ENCODE data around the gene CCNT1.

DNA sequence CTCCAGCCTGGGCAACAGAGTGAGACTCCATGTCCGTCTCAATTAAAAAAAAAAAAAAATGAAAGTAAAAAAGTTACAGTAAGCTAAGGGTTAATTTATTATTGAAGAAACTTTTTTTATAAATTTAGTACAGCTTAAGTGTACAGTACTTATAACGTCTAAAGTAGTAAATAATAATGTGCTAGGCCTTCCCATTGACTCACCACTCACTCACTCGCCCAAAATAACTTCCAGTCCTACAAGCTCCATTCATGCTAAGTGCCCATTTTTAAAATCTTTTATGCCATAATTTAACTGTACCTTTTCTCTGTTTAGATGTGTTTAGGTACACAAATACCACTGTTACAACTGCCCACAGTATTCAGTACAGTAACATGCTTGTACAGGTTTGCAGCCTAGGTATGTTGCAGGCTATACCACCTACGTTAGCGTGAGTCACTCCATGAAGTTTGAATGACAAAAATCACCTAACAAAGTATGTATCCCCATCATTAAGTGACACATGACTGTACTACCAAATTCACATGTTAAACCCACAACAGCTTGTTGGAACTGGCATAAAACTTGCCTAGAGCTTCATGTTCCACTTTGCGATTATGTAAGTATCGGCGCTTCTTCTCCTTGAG is 45.2 kb downstream of the CCNT1 start:
- TF ChIP-seq GATA2 (IDR thresholded peaks at IDR 0.05; ENCODE audit: low read depth, low read length), result no peak
- TF ChIP-seq GATA3 (IDR thresholded peaks at IDR 0.05; ENCODE audit: low read depth, low read length), result no peak
